Spleen (tissue), 13 donors: ENCODE results near the gene FNBP1L. TPM values are rescaled to one million over a fixed set of nuclear protein-coding genes. Genes with fewer than 3 reads are reported as not detected.

Experiments
- DNase-seq: peaks from one replicate; pipeline ENCODE4 v3.0.0-alpha.2; 2020
- H3K27ac ChIP-seq, 8 donors: fragments of 200-600 bp; sonication (generic) in 7 of 8; 1 replicate in 4 of 8; 2 replicates in 4 of 8; pipeline versions ENCODE4 v1.5.0 to v1.8.0; 2016 to 2021; ENCODE audit warnings: inconsistent platforms in 4 of 8, mild to moderate bottlenecking in 4 of 8, moderate library complexity in 1 of 8
- H3K27me3 ChIP-seq, 7 donors: fragments of 200-600 bp; sonication (generic) in 6 of 7; replicated peaks in 1 of 7; 1 replicate in 4 of 7; 2 replicates in 3 of 7; pipeline versions ENCODE4 v1.5.0 to v1.8.0; 2016 to 2021; ENCODE audit warnings: inconsistent platforms in 3 of 7, mild to moderate bottlenecking in 1 of 7
- H3K36me3 ChIP-seq, 6 donors: fragments of 200-600 bp; sonication (generic) in 5 of 6; 1 replicate in 4 of 6; 2 replicates in 2 of 6; pipeline versions ENCODE4 v1.5.0 to v1.8.0; 2016 to 2021; ENCODE audit warnings: inconsistent platforms in 2 of 6
- H3K4me1 ChIP-seq, 6 donors: fragments of 200-600 bp; sonication (generic) in 5 of 6; 1 replicate in 3 of 6; 2 replicates in 3 of 6; pipeline versions ENCODE4 v1.5.0 to v1.8.0; 2016 to 2021; ENCODE audit warnings: inconsistent platforms in 3 of 6
- H3K4me3 ChIP-seq, 8 donors: fragments of 200-600 bp; sonication (generic) in 7 of 8; 1 replicate in 4 of 8; 2 replicates in 4 of 8; pipeline versions ENCODE4 v1.5.0 to v1.8.0; 2016 to 2021; ENCODE audit warnings: inconsistent platforms in 4 of 8, mild to moderate bottlenecking in 4 of 8, moderate library complexity in 2 of 8
- H3K9me3 ChIP-seq, 8 donors: fragments of 200-600 bp; sonication (generic) in 7 of 8; 1 replicate in 4 of 8; 2 replicates in 4 of 8; pipeline versions ENCODE4 v1.5.0 to v1.8.0; 2016 to 2021; ENCODE audit warnings: inconsistent platforms in 4 of 8
- POLR2A ChIP-seq, 3 donors: fragments of 450-650 bp; IDR thresholded peaks; one replicate each; pipeline ENCODE4 v1.5.1; 2017; ENCODE audit warnings: antibody characterized with exemption in 3 of 3, mild to moderate bottlenecking in 1 of 3
- POLR2AphosphoS5 ChIP-seq, 3 donors: sonication (generic); formaldehyde crosslinking; IDR thresholded peaks; one replicate each; pipeline ENCODE4 v1.5.1; 2017; ENCODE audit warnings: antibody characterized with exemption in 3 of 3
- WGBS, 5 donors: extraction: QIAGEN DNeasy Blood & Tissue Kit in 3 of 5; methylation state at CpG; one replicate each; pipeline versions ENCODE4 v1.1.5 to v1.1.7; 2013 to 2018; 5-methylcytosine and 5-hydroxymethylcytosine counted together
- intact Hi-C: fragments of 100-400 bp; cut with DNase I; formaldehyde crosslinking; loops from one replicate; pipeline ENCODE4 v1.15.0; 2023; ENCODE audit warnings: low total_unique reads
- long read RNA-seq, 2 donors: transcript quantifications; one replicate each; lab custom pipeline, GENCODE V29; 2026
- polyA plus RNA-seq, 3 donors: library from polyadenylated mRNA; stranded (reverse); fragments of 200-250 nt; gene quantifications; one replicate each; pipeline ENCODE4 v1.2.1, GENCODE V29; 2013
- total RNA-seq, 7 donors: library from RNA; depleted of rRNA in 3 of 7; stranded (reverse); fragments of >200 nt in 3 of 7; fragmentation: NEBNext Ultra II Directional in 4 of 7; extraction: Animal tissue kit (Norgen Biotek cat#: 25700) in 4 of 7; gene quantifications; one replicate each; pipeline versions ENCODE4 v1.1.0 to v1.2.1, GENCODE V29; 2016 to 2021
- TF ChIP-seq, protein P1 (sequence below), 11 experiments: fragments of 200-600 bp in 7 of 11; fragments of 450-650 bp in 4 of 11; sonication (generic) in 4 of 11; IDR thresholded peaks in 8 of 11; conservative IDR thresholded peaks in 3 of 11; 1 replicate in 7 of 11; 2 replicates in 4 of 11; pipeline versions ENCODE4 v1.4.0 to v1.8.0; 2016 to 2021; ENCODE audit warnings: antibody characterized with exemption in 11 of 11, inconsistent platforms in 4 of 11, mild to moderate bottlenecking in 1 of 11
- donor health status: healthy with polysubstance abuse.
- donor health status: DM: no; HTN: no; CAD: no; lungs with moderate emphysema.
- donor health status: DM: no; HTN: no; CAD: no.
- donor health status: Bipolar disorder and iron deficiency.
- donor health status: healthy.
- donor health status: DM: no; HTN: no; CAD: no.
- donor health status: DM: yes; HTN: yes; CAD: no.

Gene FNBP1L
- total RNA-seq (10 to 100 TPM in 1 of 7 donors, 1 to 10 TPM in 6; 4.7 to 10.0 (median 6.6) TPM), polyA plus RNA-seq (1 to 10 TPM; 1.5 to 2.2 (median 2.0) TPM)
- long read RNA-seq, donor 1, full-length matches to known transcripts = 9 of 33 reads
- long read RNA-seq, donor 1, partial matches to known transcripts = 24 of 33 reads
- long read RNA-seq, donor 1, other reads (novel, unspliced or antisense) = 0 of 33 reads
- long read RNA-seq, donor 2, transcript FNBP1L-203 (15 exons, 3,889 nt) = major isoform, 5 of 15 reads
- long read RNA-seq, donor 2, partial matches to known transcripts = 10 of 15 reads
- long read RNA-seq, donor 2, other reads (novel, unspliced or antisense) = 0 of 15 reads

DNA sequence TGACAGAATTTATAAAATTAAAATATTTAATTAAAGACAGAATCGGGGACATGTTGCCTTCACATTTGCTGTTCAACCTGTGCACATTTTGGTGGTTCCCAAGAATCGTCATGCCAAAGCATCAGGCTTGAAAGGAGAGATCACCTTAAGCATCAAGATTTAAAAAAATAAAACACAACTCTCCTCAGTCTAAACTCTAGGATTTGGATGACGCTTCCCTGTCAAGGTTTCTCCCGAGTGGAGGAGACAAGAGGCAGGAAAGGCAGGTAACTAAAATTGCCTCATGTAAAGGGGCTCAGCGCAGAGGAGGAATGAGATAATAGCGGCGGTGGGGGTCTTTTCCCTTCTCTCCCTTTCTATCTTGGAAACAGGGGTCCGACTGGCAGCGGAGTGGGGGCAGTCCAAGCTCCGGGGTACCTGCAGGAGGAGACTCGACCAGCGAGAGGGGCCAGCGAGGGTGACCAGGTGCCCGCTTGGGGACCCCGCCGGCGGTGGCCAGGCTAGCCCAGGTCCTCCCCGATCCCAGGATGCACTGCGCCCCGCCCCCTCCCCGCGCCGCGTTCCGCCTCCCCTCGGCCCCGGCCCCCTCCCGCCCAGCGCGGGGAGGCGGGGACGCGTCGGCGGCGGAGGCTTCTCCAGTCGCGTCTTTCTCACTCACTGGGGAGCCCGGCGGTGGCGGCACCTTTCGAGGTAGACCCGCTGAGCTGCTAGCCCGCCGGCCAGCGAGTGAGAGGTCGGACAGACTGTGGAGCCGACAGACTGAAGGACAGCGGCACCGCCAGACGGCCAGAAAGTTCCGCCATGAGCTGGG is at the start of gene FNBP1L:
TSS of gene FNBP1L (plus strand) at position 638 of the 811 bp plus-strand sequence. CDS start at position 802, 164 bp downstream.
- peak; percentile 90 for DNase-seq
- intact Hi-C loops = loop anchor here (5.0 kb wide), 1 partner anchor 400 kb away; no protein-coding TSS in a partner anchor
- Histone ChIP-seq H3K27ac (peak within 1 kb of the TSS in 6 of 8 donors; percentile 29 to 70 (median 51)), H3K9me3 (no peaks in the 10 kb centered on the region), H3K4me3 (peak within 1 kb of the TSS; percentile 65 to 93 (median 71)), H3K4me1 (peaks cover 0 to 41% (median 30%) of the 10 kb centered on the region in 6 donors), H3K36me3 (no peaks in the 10 kb centered on the region), H3K27me3 (peaks cover 0 to 73% (median 48%) of the 10 kb centered on the region in 7 donors)
- WGBS, 5 donors = 1% methylated on average over 36 to 52 of the region's 52 CpGs
- TF ChIP-seq POLR2AphosphoS5 (IDR thresholded peaks at IDR 0.05) (peak; percentile 46 to 76 (median 75)), POLR2A (IDR thresholded peaks at IDR 0.05) (no peak)

DNA sequence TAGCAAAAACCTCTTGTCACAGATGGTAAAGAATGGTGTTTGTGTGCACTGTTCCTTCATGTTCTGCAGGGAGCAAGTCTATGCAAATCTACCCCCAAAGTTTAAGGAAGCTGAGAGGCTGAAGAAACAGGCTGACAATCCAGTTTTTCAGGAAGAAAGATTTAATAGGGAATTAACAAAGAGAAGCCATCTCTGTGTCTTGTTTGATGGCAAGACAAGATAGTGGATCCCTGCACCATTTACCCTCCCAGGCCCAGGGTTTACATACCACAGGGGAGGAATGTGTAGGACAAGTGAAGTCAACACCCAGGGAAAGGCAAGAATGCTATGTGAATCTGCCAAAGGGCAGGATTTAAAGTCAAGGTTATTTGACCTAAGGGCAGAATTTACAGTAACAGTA is 48.1 kb upstream of the FNBP1L start:
- intact Hi-C loops = no loop called here

GRCh38 chr1:93408203-93408602 is 39.7 kb upstream of the FNBP1L start:
- Histone ChIP-seq H3K27me3 (peaks cover 0 to 3% (median 0%) of the 10 kb centered on the region in 7 donors), H3K9me3 (peaks cover 0 to 19% (median 4%) of the 10 kb centered on the region in 8 donors), H3K4me1 (no peaks in the 10 kb centered on the region), H3K27ac (no peak overlapping the region), H3K36me3 (no peaks in the 10 kb centered on the region), H3K4me3 (no peak overlapping the region)
- DNase-seq = no peak
- TF ChIP-seq, protein P1, sequence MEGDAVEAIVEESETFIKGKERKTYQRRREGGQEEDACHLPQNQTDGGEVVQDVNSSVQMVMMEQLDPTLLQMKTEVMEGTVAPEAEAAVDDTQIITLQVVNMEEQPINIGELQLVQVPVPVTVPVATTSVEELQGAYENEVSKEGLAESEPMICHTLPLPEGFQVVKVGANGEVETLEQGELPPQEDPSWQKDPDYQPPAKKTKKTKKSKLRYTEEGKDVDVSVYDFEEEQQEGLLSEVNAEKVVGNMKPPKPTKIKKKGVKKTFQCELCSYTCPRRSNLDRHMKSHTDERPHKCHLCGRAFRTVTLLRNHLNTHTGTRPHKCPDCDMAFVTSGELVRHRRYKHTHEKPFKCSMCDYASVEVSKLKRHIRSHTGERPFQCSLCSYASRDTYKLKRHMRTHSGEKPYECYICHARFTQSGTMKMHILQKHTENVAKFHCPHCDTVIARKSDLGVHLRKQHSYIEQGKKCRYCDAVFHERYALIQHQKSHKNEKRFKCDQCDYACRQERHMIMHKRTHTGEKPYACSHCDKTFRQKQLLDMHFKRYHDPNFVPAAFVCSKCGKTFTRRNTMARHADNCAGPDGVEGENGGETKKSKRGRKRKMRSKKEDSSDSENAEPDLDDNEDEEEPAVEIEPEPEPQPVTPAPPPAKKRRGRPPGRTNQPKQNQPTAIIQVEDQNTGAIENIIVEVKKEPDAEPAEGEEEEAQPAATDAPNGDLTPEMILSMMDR (IDR thresholded peaks at IDR 0.05 in 8 of 11, conservative IDR thresholded peaks at IDR 0.05 in 3 of 11) = no peak
- TF ChIP-seq POLR2A (IDR thresholded peaks at IDR 0.05) (no peak), POLR2AphosphoS5 (IDR thresholded peaks at IDR 0.05) (no peak)
- intact Hi-C loops = no loop called here
- 90 to 98% (median 92%) methylated on average over 4 of the region's 4 CpGs for WGBS, 5 donors

More for the DNA sequence above, 48.1 kb upstream of the FNBP1L start:
- Histone ChIP-seq H3K4me1 (no peaks in the 10 kb centered on the region), H3K4me3 (no peak overlapping the region), H3K9me3 (no peaks in the 10 kb centered on the region), H3K36me3 (no peaks in the 10 kb centered on the region), H3K27ac (no peak overlapping the region), H3K27me3 (no peaks in the 10 kb centered on the region)
- no peak for TF ChIP-seq POLR2AphosphoS5 (IDR thresholded peaks at IDR 0.05)
- TF ChIP-seq, protein P1 (IDR thresholded peaks at IDR 0.05 in 8 of 11, conservative IDR thresholded peaks at IDR 0.05 in 3 of 11) = no peak
- no peak for TF ChIP-seq POLR2A (IDR thresholded peaks at IDR 0.05)
- DNase-seq = no peak

- DNase-seq = no peak
- peaks cover 0 to 12% (median 3%) of the 10 kb centered on the region in 6 donors for H3K4me1 ChIP-seq
- H3K27ac ChIP-seq = no peak overlapping the region
- H3K4me3 ChIP-seq = no peak overlapping the region
- TF ChIP-seq POLR2A (IDR thresholded peaks at IDR 0.05) (no peak), POLR2AphosphoS5 (IDR thresholded peaks at IDR 0.05) (no peak)
- TF ChIP-seq, protein P1 (IDR thresholded peaks at IDR 0.05 in 8 of 11, conservative IDR thresholded peaks at IDR 0.05 in 3 of 11) = no peak
- 89 to 95% (median 92%) methylated on average over 2 of the region's 2 CpGs for WGBS, 5 donors
- peaks cover 0 to 19% (median 4%) of the 10 kb centered on the region in 8 donors for H3K9me3 ChIP-seq
- no peaks in the 10 kb centered on the region for H3K36me3 ChIP-seq
- H3K27me3 ChIP-seq = peaks cover 0 to 3% (median 0%) of the 10 kb centered on the region in 7 donors
- intact Hi-C loops = no loop called here
Observed at GRCh38 chr1:93411000-93411399, 36.9 kb upstream of the FNBP1L start.
